HL-60 (cell line): Measurements from ENCODE around the gene REEP5.

Experiments used
- SPI1 ChIP-seq: IDR thresholded peaks from 2 replicates; pipeline ENCODE4 v1.6.1; 2012; ENCODE audit warnings: low read depth, mild to moderate bottlenecking, borderline replicate concordance
- TF ChIP-seq, protein P1 (sequence below): IDR thresholded peaks from one replicate; pipeline ENCODE4 v1.5.1; 2011; ENCODE audit warnings: low read length, control low read depth, inconsistent platforms; ENCODE audit not compliant: insufficient read depth
- TF ChIP-seq, protein P2 (sequence below): IDR thresholded peaks from 2 replicates; pipeline ENCODE4 v1.6.1; 2012; ENCODE audit warnings: low read depth; ENCODE audit not compliant: insufficient replicate concordance

DNA sequence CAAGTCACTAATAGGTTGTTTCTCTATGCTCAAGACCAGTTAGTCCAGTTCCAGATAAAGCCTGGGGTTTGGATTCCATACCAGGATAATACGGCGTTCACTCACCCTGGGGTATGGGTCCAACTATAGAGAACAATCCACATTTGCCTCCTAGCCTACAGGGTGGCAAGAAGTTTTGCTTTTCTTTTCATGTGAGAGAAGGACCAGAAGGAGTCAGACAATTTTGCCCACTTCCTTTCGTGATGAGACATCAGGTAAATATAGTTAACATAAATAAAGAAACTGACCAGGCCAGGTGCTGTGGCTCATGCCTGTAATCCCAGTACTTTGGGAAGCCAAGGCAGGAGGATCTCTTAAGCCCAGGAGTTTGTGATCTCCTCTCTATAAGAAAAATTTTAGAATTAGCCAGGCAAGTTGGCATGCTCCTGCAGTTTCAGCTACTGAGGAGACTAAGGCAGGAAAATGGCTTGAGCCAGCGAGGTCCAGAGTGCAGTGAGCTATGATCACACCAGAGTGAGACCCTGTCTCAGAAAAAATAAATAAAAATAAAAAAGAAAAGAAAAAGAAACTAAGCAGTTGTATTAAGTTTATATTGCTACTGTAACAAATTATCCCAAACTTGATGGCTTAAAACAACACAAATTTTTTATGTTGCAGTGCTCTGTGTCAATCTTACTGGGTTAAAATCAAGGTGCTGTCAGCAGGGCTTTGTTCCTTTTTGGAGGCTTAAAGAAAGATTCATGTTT lies 7.5 kb upstream of the REEP5 start:
- TF ChIP-seq, protein P1, sequence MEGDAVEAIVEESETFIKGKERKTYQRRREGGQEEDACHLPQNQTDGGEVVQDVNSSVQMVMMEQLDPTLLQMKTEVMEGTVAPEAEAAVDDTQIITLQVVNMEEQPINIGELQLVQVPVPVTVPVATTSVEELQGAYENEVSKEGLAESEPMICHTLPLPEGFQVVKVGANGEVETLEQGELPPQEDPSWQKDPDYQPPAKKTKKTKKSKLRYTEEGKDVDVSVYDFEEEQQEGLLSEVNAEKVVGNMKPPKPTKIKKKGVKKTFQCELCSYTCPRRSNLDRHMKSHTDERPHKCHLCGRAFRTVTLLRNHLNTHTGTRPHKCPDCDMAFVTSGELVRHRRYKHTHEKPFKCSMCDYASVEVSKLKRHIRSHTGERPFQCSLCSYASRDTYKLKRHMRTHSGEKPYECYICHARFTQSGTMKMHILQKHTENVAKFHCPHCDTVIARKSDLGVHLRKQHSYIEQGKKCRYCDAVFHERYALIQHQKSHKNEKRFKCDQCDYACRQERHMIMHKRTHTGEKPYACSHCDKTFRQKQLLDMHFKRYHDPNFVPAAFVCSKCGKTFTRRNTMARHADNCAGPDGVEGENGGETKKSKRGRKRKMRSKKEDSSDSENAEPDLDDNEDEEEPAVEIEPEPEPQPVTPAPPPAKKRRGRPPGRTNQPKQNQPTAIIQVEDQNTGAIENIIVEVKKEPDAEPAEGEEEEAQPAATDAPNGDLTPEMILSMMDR, result no peak
- no peak for TF ChIP-seq SPI1
- TF ChIP-seq, protein P2, sequence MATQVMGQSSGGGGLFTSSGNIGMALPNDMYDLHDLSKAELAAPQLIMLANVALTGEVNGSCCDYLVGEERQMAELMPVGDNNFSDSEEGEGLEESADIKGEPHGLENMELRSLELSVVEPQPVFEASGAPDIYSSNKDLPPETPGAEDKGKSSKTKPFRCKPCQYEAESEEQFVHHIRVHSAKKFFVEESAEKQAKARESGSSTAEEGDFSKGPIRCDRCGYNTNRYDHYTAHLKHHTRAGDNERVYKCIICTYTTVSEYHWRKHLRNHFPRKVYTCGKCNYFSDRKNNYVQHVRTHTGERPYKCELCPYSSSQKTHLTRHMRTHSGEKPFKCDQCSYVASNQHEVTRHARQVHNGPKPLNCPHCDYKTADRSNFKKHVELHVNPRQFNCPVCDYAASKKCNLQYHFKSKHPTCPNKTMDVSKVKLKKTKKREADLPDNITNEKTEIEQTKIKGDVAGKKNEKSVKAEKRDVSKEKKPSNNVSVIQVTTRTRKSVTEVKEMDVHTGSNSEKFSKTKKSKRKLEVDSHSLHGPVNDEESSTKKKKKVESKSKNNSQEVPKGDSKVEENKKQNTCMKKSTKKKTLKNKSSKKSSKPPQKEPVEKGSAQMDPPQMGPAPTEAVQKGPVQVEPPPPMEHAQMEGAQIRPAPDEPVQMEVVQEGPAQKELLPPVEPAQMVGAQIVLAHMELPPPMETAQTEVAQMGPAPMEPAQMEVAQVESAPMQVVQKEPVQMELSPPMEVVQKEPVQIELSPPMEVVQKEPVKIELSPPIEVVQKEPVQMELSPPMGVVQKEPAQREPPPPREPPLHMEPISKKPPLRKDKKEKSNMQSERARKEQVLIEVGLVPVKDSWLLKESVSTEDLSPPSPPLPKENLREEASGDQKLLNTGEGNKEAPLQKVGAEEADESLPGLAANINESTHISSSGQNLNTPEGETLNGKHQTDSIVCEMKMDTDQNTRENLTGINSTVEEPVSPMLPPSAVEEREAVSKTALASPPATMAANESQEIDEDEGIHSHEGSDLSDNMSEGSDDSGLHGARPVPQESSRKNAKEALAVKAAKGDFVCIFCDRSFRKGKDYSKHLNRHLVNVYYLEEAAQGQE, result no peak
